ENCODE measurements around the gene HSPA6. TPM values are rescaled to one million over a fixed set of nuclear protein-coding genes. Genes with fewer than 3 reads are reported as not detected.

The HSPA6 gene
- total RNA-seq, 1 experiment from 2014 or later = 0.44 TPM

Other genes starting within 250 kb of the HSPA6 start
- gene MPZ, start 214.6 kb upstream of the HSPA6 start, total RNA-seq (2021; ENCODE audit: unreplicated experiment) = not detected
- 221 TPM for gene SDHC, start 210.2 kb upstream of the HSPA6 start, total RNA-seq (2021; ENCODE audit: unreplicated experiment)
- gene CFAP126, start 156.7 kb upstream of the HSPA6 start, total RNA-seq (2021; ENCODE audit: unreplicated experiment) = not detected
- 0.28 TPM for gene FCGR2A, start 19.1 kb upstream of the HSPA6 start, total RNA-seq (2021; ENCODE audit: unreplicated experiment)
- 0.13 TPM for gene FCGR3A, start 25.3 kb downstream of the HSPA6 start, total RNA-seq (2021; ENCODE audit: unreplicated experiment)
- gene FCGR3B, start 106.6 kb downstream of the HSPA6 start, total RNA-seq (2021; ENCODE audit: unreplicated experiment) = not detected
- gene FCGR2B, start 138.6 kb downstream of the HSPA6 start, total RNA-seq (2021; ENCODE audit: unreplicated experiment) = 0.15 TPM
- 0.15 TPM for gene FCRLA, start 182.7 kb downstream of the HSPA6 start, total RNA-seq (2021; ENCODE audit: unreplicated experiment)
- 0.41 TPM for gene FCRLB, start 197.0 kb downstream of the HSPA6 start, total RNA-seq (2021; ENCODE audit: unreplicated experiment)
- gene DUSP12, start 225.2 kb downstream of the HSPA6 start, total RNA-seq (2021; ENCODE audit: unreplicated experiment) = 22.0 TPM
- 16.4 TPM for gene ATF6, start 241.8 kb downstream of the HSPA6 start, total RNA-seq (2021; ENCODE audit: unreplicated experiment)

All from Panc1 (cell line).